GM19452 (cell line): ENCODE results near the gene CHI3L2.
"Not testable (repeated sequence)": the region's sequence is repeated elsewhere in the genome, so short reads cannot be mapped to it uniquely, and the experiment has no call there.

Experiments used
- ATAC-seq: cut with Tn5 transposase; IDR thresholded peaks from one replicate; pipeline ENCODE4 v1.9.1; 2021; ENCODE audit not compliant: unreplicated experiment

The CHI3L2 gene

DNA sequence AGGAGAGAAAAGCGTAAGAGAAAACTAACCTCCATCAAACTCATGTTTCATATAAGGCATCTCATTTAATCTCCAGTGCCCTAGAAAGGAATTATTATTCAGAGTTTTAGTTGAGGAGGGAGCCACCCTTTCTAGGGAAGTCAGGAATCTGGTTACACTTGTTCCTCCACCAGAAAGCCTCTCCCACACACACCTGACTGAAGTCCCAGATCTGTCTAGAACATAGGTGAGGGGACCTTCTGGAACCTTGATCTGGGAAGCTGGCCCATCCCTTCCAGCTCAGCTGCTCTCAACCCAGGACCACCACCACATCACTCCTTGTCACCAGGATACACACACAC is 25.2 kb upstream of the CHI3L2 start:
- ATAC-seq: no peak

DNA sequence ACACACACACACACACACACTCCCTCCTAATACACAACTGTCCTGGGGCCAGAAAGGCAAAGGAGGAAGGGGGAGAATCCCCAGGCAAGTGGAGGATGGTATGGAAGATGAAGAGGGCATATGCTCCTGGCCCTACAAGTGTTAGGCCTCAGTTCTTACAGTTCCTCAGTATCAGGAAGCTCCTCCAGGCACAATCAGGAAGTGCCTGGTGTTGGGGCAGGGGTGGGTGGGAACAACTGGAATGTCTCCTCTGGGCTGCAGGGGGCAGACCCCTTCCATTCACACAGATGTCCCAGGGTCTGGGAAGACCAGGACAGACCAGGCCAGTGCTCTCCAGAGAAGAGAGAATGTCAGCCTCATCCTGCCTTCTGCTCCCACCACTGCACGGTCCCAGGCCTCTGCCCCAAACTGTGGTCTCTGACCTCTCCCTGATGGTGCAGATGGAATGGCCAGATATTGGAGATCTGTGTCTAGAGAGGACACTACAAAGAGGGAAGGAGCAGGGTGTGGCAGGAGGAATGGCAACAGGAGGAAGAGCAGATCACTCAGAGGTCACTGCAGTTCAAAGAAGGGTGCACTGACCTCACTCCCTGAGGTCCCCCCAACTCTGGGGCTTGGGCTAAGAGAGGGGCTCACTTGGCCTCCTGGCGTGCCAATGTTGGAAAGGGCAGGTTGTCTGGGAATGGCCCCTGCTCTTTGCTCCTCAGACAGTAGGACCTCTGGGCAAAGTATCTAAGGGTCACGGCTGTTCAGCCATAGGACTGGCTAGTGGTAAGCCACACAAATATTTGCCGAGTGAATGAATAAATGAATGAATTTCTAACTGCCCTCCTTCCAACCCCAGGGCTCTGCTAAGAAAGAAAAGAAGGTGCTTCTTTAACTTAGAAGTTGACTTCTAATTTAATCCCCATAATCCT is 24.5 kb upstream of the CHI3L2 start:
- peak; percentile 9 for ATAC-seq

DNA sequence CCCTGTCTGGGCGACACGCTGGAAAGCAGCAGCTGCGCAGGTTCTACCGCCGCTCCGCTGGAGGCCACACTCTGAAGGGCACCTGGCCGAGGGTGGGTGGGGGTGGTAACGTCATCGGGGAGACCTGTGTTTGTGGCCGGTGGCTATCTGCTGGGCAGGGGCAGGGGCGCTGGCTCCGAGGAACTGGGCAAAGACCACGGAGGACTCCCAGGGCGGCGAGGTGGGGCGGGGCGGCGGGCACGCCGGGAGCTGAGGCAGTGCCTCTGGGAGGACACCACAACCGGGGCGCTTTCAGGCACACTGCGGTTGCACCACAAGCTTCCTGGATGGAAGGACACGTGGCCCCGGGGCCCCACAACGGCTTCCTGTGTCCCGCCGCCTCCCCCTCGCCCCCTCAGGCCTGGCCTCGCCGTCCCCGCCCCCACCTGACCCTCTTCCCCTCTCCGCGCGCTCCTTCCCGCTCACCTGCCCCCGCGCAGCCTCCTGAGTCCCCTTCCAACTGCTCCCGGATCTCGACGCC is 23.8 kb upstream of the CHI3L2 start:
- ATAC-seq: peak; percentile 41

DNA sequence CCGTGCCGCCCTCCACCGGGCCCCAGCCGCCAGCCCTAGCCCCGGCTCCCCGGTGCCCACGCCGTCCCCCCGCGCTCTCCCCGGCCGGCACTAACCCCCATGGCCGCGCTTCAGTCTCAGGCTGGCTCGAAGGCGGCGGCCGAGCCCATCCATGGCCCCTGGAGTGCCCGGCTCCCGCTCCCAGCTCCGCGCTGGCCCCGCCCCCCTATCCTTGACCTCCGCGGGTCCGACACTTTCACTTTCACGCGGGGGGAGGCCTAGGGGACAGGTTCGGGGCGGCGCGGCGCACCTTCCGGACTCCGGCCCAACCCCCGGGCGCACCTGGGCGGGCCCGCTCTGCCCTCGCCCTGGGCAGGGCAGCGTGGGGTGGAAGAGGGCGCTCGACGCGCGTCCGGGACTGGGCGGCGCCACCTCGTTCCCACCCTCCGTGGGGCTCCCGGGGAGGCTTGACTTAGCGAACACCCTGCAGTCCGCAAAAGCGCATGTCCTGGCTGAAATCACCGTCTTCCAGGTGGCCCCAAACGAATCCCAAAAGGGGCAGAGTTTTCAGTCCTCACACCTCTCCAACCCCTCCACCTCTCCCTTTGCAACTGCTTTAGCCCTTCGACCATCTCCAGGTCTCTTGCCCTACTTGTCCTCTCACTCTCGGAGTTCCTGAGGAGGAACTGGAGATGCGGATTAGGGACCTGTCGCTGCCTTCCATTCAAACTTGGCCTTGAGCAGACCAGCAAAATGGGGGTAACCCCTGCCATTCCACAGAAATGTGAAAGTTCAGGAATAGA is 23.1 kb upstream of the CHI3L2 start:
- ATAC-seq: peak; percentile 68

DNA sequence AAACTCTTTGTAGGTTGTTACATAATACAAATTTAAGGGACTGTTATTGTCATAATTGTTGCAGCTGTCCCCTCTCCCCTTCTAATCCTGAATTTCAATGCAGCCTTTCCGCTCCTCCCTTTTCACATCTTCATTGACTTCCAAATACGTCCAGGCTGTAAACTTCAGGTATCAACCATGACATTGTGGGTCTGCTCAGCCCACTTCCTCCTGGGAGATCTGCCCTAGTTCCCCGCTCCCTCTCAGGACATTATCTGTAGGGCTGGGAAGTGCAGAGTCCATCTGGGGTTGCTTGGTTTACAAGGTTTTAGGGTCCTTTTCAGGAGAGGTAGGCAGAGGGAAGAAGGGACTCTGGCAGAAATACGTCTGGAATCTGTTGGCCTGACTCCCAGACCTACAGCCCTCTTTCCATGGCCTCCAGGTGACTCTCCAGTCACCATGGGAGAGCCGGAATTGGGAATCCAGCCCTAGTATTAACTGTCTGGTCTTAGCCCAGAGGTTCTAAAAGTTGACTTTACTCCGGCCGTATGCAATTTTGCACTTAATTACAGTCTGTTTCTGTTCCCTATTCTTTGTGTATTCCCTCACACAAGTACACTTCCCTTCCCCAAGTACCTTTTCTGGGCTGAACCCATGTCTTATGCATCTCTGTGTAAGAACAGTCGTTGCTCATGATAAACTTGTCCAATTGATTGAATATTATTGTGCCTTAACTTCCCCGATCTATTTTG is 22.4 kb upstream of the CHI3L2 start:
- ATAC-seq: no peak

DNA sequence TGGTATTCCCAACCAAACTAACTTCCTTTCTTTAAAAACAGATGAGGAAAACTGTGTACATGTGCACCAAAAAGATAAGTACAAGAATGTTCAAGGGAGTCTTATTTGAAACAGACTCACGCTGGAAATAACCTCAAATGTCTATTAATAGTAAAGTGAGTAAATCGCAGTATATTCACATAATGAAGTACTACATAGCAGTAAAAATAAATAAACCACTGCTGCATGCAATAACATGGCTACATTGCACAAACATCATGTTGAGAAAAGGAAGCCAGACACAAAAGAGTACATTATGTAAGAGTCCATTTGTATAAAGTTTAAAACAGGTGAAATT is 21.8 kb upstream of the CHI3L2 start:
- ATAC-seq: no peak

DNA sequence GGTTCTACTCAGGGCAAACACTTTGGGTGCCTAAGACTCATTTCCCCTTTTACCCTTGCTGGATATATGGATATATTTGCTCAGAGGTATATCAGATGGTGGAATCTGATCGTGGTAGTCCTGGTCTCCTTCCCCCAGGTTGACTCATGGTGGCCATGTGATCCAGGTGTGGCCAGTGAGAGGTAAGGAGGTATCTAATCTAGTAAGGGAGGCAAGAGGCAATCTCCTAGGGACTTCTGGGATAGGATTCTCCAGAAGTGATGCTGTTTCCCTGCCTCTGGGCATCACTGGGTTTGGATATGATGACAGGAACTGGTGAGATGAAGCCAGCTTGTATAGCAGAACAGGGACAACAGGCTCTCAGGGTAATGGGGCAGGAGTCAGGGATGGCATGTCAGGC is 18.6 kb upstream of the CHI3L2 start:
- ATAC-seq: no peak

DNA sequence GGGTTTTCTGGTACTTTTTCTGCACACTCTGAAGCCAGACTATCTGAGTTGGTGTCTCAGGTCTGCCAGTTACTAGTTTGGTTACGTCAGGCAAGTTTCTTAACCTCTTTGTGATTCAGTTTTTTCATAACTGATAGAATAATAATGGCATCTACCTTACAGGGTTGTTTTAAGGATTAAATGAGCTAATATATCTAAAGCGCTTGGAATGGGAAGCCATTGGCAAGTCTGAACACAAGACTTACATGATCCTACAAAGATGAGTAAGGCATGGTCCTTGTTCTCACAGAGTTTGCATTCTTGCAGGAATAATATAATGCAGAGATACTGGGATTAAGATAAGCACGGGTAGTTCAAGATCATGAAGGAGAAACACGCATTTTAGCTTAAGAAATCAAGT is 17.9 kb upstream of the CHI3L2 start:
- no peak for ATAC-seq

DNA sequence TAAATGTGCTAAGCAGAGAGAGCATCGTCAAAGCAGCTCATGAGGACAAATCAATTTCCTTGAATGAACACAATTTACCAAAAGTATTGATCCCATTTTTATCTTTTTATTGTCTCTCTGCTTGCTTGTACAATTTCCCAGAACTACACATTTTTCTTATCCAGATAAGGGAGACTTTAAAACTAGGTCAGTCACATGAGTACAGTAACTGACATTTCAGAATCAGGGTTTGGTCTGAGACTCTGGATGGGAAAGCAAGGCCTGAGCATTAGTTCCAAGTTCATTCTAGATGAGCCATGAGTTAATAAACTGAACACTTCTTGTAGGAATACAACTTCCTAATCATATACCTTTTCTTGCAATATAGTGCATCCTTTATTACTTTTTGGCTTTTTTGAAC is 15.6 kb upstream of the CHI3L2 start:
- ATAC-seq: no peak

DNA sequence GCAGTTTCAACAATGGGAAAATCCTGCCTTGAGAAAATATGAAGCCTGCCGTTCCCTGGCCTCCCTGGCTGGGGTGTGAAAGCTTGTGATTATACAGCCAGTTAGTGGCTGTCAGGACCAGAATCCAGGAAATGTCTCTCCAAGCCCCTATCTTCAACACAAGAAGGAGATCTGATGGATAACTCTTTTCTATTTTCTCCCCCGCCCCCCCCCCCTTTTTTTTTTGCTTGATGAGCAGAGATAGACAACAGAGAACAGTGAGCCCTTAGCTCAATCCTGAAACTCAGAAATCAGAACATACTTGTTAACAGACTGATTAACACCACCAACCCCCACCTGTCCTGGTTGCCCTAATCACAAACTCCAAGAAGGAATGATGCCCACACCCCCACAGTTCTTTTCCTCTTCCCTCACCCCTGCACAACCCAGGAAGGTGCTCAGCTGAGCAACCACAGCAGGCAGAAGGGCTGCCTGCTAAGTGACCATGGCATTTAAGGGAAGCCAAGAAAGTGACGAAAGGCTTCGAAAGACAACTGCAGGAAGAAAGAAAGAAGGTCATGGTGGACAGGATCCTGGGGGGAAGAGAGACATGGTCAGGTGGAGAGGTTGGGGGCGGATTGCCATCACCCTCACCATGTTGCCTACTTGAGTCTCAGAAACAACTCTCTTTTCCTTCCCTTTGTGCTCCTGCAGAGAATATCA is 14.7 kb upstream of the CHI3L2 start:
- no peak for ATAC-seq

DNA sequence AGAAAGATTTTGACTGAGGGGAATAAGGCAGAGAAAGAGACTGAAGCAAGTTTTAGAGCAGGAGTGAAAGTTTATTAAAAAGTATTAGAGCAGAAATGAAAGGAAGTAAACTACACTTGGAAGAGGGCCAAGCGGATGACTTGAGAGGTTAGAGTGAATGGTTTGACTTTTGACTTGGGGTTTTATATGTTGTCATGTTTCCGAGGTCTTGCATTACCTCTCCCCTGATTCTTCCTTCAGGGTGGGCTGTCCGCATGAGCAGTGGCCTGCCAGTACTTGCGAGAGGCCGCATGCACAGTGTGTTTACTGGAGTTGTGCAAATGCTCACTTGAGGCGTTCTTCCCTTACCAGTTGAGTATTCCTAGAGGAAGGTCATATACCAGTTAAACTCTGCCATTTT is 14.1 kb upstream of the CHI3L2 start:
- ATAC-seq: no peak

DNA sequence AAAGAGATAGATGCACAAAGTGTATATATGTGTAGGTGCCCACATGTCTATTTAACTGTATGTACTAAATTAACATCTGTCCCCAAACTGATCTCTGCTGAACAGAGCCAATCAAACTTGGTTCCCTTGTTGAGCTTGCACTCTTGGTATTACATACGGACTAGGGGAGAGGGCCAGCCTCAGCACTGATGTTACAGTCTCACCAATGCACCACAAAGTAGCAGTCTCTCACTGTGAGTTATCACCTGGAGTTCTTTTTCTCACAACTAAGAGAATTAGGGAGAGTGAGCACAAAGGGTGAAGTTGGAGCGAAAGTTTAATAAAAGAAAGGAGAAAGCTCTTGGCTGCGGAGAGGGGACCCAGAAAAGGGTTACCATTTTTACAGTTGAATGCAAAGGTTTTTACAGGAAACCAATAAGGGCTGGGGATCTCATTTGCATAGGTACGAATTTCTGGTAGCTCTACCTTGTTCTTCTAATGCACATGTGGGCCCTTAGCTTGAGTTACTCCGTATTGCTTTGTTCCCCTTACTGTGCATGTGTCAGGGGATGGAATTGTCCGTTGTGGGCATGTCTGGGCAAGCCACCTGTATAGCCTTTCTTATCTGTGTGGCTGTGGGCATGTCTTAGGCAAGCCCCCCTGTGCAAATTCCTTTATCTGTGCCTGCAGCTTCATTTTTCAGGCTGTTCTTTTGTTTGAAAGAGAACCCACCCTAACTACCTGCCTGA is 13.3 kb upstream of the CHI3L2 start:
- no peak for ATAC-seq

DNA sequence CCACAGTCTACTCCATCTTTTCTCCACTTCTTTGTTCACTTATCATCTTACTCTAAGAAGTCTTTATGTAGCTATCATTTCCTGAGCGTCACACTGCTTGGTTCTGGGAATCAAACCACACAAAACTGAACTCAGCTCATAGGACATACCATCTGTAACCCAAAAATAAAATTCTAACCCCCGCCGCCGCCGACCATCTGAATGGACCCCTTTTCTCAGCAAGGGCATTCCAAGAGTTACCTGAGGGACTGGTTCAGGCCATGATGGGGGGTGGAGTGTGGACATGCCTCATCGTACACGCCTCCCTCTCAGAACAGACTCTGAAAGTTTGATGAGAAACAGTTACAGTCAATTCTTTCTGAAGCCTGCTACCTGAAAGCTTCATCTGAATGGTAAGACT is 12.6 kb upstream of the CHI3L2 start:
- ATAC-seq: no peak

DNA sequence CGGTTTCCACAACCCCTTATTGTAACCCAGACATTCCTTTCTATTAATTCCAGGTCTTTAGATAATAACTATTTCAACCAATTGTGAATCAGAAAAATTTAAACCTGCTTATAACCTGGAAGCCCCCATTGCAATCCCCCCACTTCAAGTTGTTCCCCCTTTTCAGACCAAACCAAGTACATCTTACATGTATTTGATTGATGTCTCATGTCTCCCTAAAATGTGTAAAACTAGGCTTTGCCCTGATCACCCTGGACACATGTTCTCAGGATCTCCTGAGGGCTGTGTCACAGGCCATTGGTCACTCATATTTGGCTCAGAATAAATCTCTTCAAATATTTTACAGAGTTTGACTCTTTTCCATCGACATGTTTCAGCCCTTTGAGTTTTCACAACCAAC is 12.2 kb upstream of the CHI3L2 start:
- not testable (repeated sequence) for ATAC-seq

DNA sequence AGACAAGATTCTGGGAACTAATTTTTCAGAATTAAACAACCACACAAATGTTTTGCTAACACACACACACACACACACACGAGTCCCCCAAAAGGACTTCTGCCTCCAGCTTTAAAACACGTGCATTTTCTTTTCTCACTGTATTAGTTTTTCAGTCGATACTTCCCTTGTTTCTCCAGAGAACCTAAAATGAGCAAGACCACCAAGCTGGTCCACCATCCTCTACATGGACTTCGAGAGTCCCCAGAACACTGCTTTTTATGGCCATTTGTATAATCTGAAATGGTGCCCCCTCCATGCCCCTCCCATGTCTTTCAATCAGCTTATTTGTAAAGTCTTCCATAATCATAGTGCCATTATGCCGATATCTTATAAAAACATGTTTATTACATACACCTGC is 10.8 kb upstream of the CHI3L2 start:
- no peak for ATAC-seq

DNA sequence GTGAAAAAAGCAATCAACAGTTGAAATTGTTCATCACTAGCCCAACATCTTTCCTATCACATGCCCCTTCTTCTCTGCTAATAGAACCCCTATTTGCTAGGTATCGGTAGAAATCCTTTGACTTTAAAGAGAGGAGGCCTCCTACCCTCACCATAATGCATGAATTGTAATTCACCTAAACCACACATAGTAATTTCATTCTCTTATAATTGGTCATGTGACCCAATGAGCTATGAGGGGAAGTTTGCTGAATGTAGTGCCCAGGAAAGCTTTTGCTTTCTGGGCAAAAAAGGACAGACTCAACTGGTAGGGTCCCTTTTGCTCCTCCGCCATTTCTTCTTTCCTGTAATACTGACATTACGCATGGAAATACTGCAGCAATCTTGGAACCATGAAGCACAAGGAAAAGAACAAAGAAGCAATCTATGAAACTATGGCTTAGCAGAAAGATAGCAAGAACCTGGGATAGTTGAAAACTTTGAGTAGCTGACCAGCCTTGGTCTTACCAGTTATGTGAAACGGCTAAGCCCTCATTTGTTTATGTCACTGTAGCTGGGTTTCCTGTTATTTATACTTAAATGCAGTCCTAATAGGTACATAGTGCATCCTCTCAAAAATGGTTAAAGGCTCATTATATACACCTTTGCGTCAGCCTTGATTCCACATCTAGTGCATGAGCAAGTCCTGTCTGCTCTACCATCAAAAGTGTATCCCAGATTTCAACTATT is 10.2 kb upstream of the CHI3L2 start:
- ATAC-seq: no peak

DNA sequence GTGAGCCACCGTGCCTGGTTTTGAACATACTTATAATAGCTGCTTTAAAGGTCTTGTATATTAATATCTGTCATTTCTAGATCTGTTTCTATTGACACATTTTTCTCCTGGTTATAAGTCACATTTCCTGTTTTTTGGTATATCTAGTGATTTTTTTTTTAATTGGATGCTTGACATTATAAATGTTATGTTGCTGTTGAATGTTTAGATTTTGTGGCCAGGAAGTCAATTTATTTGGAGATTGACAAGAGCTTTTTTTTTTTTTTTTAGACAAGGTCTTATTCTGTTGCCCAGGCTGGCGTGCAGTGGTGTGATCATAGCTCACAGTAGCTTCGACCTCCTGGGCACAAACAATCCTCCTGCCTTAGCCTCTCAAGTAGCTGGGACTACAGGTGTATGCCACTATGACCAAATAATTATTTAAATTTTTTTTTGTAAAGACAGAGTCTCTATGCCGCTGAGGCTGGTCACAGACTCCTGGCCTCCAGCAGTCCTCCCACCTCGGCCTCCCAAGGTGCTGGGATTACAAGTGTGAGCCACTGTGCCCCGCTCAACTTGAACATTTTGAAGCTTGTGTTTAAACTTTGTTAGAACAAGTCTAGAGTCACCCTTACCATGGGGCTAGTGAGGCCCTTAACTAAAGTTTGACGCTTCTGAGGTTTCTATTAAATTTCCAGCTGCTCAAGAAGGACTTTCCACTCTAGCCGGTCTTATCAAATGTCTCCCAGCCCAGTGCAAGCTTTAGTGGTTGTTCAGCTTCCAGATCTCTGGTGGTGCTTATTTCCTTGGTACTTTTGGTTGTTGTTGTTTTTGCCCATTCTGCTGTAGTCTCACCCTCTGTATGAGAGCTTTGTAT is 8.6 kb upstream of the CHI3L2 start:
- no peak for ATAC-seq

DNA sequence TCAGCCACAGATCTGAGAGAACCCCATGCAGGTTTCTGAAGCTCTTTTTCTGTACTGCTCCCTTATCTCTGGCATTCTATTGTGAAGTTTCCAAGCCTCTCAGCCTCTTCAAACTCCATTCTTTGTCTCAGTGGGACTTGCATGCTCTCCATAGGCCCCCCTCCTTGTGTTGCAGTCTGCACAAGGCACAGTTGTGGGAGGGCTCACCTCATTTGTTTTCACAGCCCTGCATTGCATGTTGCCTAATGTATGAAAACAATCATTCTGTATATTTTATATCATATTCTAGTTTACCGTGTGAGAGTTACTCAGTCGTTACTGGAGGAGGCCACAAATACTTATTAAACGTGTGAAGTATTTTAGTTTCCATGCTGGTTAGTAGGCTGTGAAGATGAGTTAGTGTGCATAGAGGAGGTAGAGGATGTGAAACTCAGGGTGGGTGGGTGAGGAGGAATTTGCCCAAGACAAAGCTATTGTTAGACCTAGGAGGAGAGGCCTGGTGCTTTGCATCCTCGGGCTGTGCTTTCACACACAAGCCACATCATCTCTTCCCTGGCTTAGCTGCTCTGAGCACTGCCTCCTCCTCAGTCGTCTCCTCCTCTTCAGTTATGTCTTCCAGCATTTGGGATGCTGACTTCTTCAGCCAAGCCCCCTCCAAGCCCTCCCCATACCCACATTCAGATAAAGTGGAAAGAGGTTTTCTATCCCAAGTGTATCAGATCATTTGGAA is 7.8 kb upstream of the CHI3L2 start:
- ATAC-seq: no peak
